Fibroblast of peridontal ligament (primary cell): ENCODE data around the gene GRIP2.

Experiments used
- DNase-seq: peaks from one replicate; pipeline ENCODE4 v3.0.0-alpha.2; 2010; ENCODE audit errors: extremely low read depth

Gene GRIP2

GRCh38 chr3:14539742-14540491, at the start of gene GRIP2:
GRIP2 (minus strand) TSS chr3:14540342; CDS start chr3:14540308, 34 bp downstream.
- no peak for DNase-seq

- DNase-seq, result no peak
Observed at GRCh38 chr3:14588425-14589112, 48.4 kb upstream of the GRIP2 start.

GRCh38 chr3:14587740-14588360, 47.7 kb upstream of the GRIP2 start:
- peak; percentile 2 for DNase-seq

GRCh38 chr3:14586611-14587010, 46.5 kb upstream of the GRIP2 start:
- no peak for DNase-seq

GRCh38 chr3:14583548-14584091, 43.5 kb upstream of the GRIP2 start:
- no peak for DNase-seq

- DNase-seq, result no peak
Observed at GRCh38 chr3:14582045-14582410, 41.9 kb upstream of the GRIP2 start.

GRCh38 chr3:14581334-14582044, 41.3 kb upstream of the GRIP2 start:
- DNase-seq, result no peak

- no peak for DNase-seq
Observed at GRCh38 chr3:14577897-14578296, 37.8 kb upstream of the GRIP2 start.

GRCh38 chr3:14576163-14576562, 36.0 kb upstream of the GRIP2 start:
- no peak for DNase-seq

- DNase-seq, result no peak
Observed at GRCh38 chr3:14574183-14574582, 34.0 kb upstream of the GRIP2 start.

- DNase-seq, result no peak
Observed at GRCh38 chr3:14573706-14574105, 33.6 kb upstream of the GRIP2 start.

- no peak for DNase-seq
Observed at GRCh38 chr3:14570864-14571263, 30.7 kb upstream of the GRIP2 start.

- no peak for DNase-seq
Observed at GRCh38 chr3:14570089-14570488, 29.9 kb upstream of the GRIP2 start.

- no peak for DNase-seq
Observed at GRCh38 chr3:14569474-14570000, 29.4 kb upstream of the GRIP2 start.

- no peak for DNase-seq
Observed at GRCh38 chr3:14568269-14568668, 28.1 kb upstream of the GRIP2 start.

GRCh38 chr3:14566812-14567211, 26.7 kb upstream of the GRIP2 start:
- no peak for DNase-seq

- peak; percentile 69 for DNase-seq
Observed at GRCh38 chr3:14565868-14566588, 25.9 kb upstream of the GRIP2 start.

GRCh38 chr3:14564741-14565140, 24.6 kb upstream of the GRIP2 start:
- no peak for DNase-seq

- DNase-seq, result no peak
Observed at GRCh38 chr3:14563946-14564539, 23.9 kb upstream of the GRIP2 start.

- DNase-seq, result no peak
Observed at GRCh38 chr3:14562121-14562890, 22.2 kb upstream of the GRIP2 start.
